Mesenchymal stem cell (in vitro differentiated cells and primary cell): ENCODE measurements around the gene TASOR2.

Experiments
- DNase-seq: peaks from one replicate; pipeline ENCODE4 v3.0.0-alpha.2; 2013
- H2AFZ ChIP-seq: one replicate; pipeline ENCODE4 v1.6.1; 2013; ENCODE audit warnings: low read depth, mild to moderate bottlenecking, control low read depth, inconsistent platforms, low read length, moderate library complexity
- H2AK5ac ChIP-seq: 2 replicates; pipeline ENCODE4 v1.6.1; 2013; ENCODE audit warnings: low read length, moderate library complexity, mild to moderate bottlenecking, inconsistent platforms; ENCODE audit not compliant: severe bottlenecking
- H2BK120ac ChIP-seq: one replicate; pipeline ENCODE4 v1.6.1; 2013; ENCODE audit warnings: low read depth, mild to moderate bottlenecking, inconsistent platforms, low read length, moderate library complexity
- H2BK12ac ChIP-seq, 2 experiments: one replicate each; pipeline ENCODE4 v1.6.1; 2013; ENCODE audit warnings: inconsistent platforms in 2 of 2, low read length in 2 of 2, mild to moderate bottlenecking in 2 of 2, moderate library complexity in 2 of 2, control low read depth in 1 of 2
- H2BK15ac ChIP-seq: one replicate; pipeline ENCODE4 v1.6.1; 2013; ENCODE audit warnings: mild to moderate bottlenecking, low read depth, inconsistent platforms; ENCODE audit not compliant: poor library complexity, severe bottlenecking
- H2BK5ac ChIP-seq: 2 replicates; pipeline ENCODE4 v1.6.1; 2013; ENCODE audit warnings: low read depth, mild to moderate bottlenecking, low read length, control low read depth, inconsistent platforms; ENCODE audit not compliant: poor library complexity, severe bottlenecking
- H3K14ac ChIP-seq, 2 experiments: one replicate each; pipeline ENCODE4 v1.6.1; 2013; ENCODE audit warnings: inconsistent platforms in 2 of 2, low read length in 2 of 2, control low read depth in 1 of 2, mild to moderate bottlenecking in 1 of 2, moderate library complexity in 1 of 2
- H3K18ac ChIP-seq, 2 experiments: one replicate each; pipeline ENCODE4 v1.6.1; 2013; ENCODE audit warnings: inconsistent platforms in 2 of 2, low read length in 2 of 2, control low read depth in 1 of 2, low read depth in 1 of 2, mild to moderate bottlenecking in 1 of 2
- H3K23ac ChIP-seq, 2 experiments: one replicate each; pipeline ENCODE4 v1.6.1; 2013; ENCODE audit warnings: inconsistent platforms in 2 of 2, low read length in 2 of 2, mild to moderate bottlenecking in 2 of 2, moderate library complexity in 2 of 2, control low read depth in 1 of 2
- H3K27ac ChIP-seq: 2 replicates; pipeline ENCODE4 v1.5.1; 2013; ENCODE audit warnings: mild to moderate bottlenecking, moderate library complexity, low read length, control low read depth, inconsistent platforms; ENCODE audit not compliant: poor library complexity, severe bottlenecking
- H3K27me3 ChIP-seq, 2 experiments: 2 replicates each; pipeline versions ENCODE4 v1.6.1 to v1.7.0; 2013; ENCODE audit warnings: low read length in 2 of 2, mild to moderate bottlenecking in 2 of 2, moderate library complexity in 2 of 2, control low read depth in 1 of 2, inconsistent platforms in 1 of 2; ENCODE audit not compliant: control insufficient read depth in 1 of 2, insufficient read depth in 1 of 2
- H3K36me3 ChIP-seq, 2 experiments: 2 replicates each; pipeline versions ENCODE4 v1.6.1 to v1.7.0; 2013; ENCODE audit warnings: low read length in 2 of 2, control low read depth in 1 of 2, inconsistent platforms in 1 of 2, low read depth in 1 of 2, mild to moderate bottlenecking in 1 of 2; ENCODE audit not compliant: insufficient read depth in 2 of 2, control insufficient read depth in 1 of 2
- H3K4ac ChIP-seq, 2 experiments: one replicate each; pipeline ENCODE4 v1.6.1; 2013; ENCODE audit warnings: inconsistent platforms in 2 of 2, low read length in 2 of 2, mild to moderate bottlenecking in 2 of 2, moderate library complexity in 2 of 2, control low read depth in 1 of 2, low read depth in 1 of 2
- H3K4me1 ChIP-seq: 2 replicates; pipeline ENCODE4 v1.6.1; 2013; ENCODE audit warnings: low read depth, low read length, control low read depth; ENCODE audit not compliant: control insufficient read depth, insufficient read depth
- H3K4me2 ChIP-seq: 2 replicates; pipeline ENCODE4 v1.6.1; 2013; ENCODE audit warnings: low read length, mild to moderate bottlenecking, inconsistent platforms; ENCODE audit not compliant: poor library complexity, severe bottlenecking
- H3K4me3 ChIP-seq, 2 experiments: 2 replicates each; pipeline versions ENCODE4 v1.5.1 to v1.7.0; 2013; ENCODE audit warnings: low read length in 2 of 2, mild to moderate bottlenecking in 2 of 2, control low read depth in 1 of 2, low read depth in 1 of 2; ENCODE audit not compliant: insufficient read depth in 1 of 2
- H3K79me1 ChIP-seq: replicated peaks from 2 replicates; pipeline ENCODE4 v1.6.1; 2013; ENCODE audit warnings: mild to moderate bottlenecking, control low read depth, low read length, inconsistent platforms; ENCODE audit not compliant: poor library complexity, severe bottlenecking
- H3K9ac ChIP-seq: 2 replicates; pipeline ENCODE4 v1.7.0; 2013; ENCODE audit warnings: mild to moderate bottlenecking, low read length, moderate library complexity
- H3K9me3 ChIP-seq: 2 replicates; pipeline ENCODE4 v1.7.0; 2013; ENCODE audit warnings: mild to moderate bottlenecking, low read length; ENCODE audit not compliant: control insufficient read depth
- H4K8ac ChIP-seq: one replicate; pipeline ENCODE4 v1.6.1; 2013; ENCODE audit warnings: inconsistent platforms, mild to moderate bottlenecking, low read length, moderate library complexity
- H4K91ac ChIP-seq: one replicate; pipeline ENCODE4 v1.6.1; 2013; ENCODE audit warnings: mild to moderate bottlenecking, low read length, inconsistent platforms
- WGBS: methylation state at CpG from one replicate; pipeline ENCODE4 v1.1.7; 2013; ENCODE audit warnings: mixed read lengths; 5-methylcytosine and 5-hydroxymethylcytosine counted together

Gene TASOR2

GRCh38 chr10:5683065-5683464 is 1.6 kb upstream of the TASOR2 start:
- Histone ChIP-seq H3K4me3 (no peak overlapping the region), H4K91ac (no peak overlapping the region), H3K27me3 (peaks cover 0 to 11% of the 10 kb centered on the region in 2 experiments), H3K4me2 (no peak overlapping the region), H3K9me3 (no peaks in the 10 kb centered on the region), H3K14ac (no peak overlapping the region), H2BK120ac (no peak overlapping the region), H3K23ac (no peak overlapping the region), H2AK5ac (no peak overlapping the region), H2AFZ (no peak overlapping the region), H3K36me3 (no peaks in the 10 kb centered on the region), H3K79me1 (no peaks in the 10 kb centered on the region), H3K4ac (no peak overlapping the region), H3K4me1 (peaks cover 1% of the 10 kb centered on the region), H3K27ac (no peak overlapping the region), H3K18ac (no peak overlapping the region), H3K9ac (no peak overlapping the region), H2BK15ac (no peak overlapping the region), H4K8ac (no peak overlapping the region), H2BK5ac (no peak overlapping the region), H2BK12ac (no peak overlapping the region)
- no peak for DNase-seq
- WGBS, result 100% methylated on average over 2 of the region's 3 CpGs

GRCh38 chr10:5684971-5685763 is 529 bp downstream of the TASOR2 start:
- Histone ChIP-seq H2BK5ac (peak overlapping the region; percentile 11), H3K4me3 (peak overlapping the region; percentile 88 to 92), H4K8ac (peak overlapping the region; percentile 71), H3K4me1 (no peaks in the 10 kb centered on the region), H3K9ac (peak overlapping the region; percentile 86), H2BK15ac (peak overlapping the region; percentile 65), H3K18ac (peak overlapping the region; percentile 67 to 83), H3K9me3 (no peaks in the 10 kb centered on the region), H3K23ac (peak overlapping the region in 1 of 2 experiments; percentile 34), H3K4ac (peak overlapping the region; percentile 47), H3K14ac (peak overlapping the region in 1 of 2 experiments; percentile 61), H3K27ac (peak overlapping the region; percentile 46), H3K36me3 (peaks cover 0 to 5% of the 10 kb centered on the region in 2 experiments), H2BK12ac (peak overlapping the region in 1 of 2 experiments; percentile 49), H3K4me2 (peak overlapping the region; percentile 69), H3K79me1 (peaks cover 3% of the 10 kb centered on the region), H4K91ac (peak overlapping the region; percentile 89), H2AFZ (peak overlapping the region; percentile 91), H2BK120ac (no peak overlapping the region), H3K27me3 (peaks cover 0 to 4% of the 10 kb centered on the region in 2 experiments), H2AK5ac (no peak overlapping the region)
- peak; percentile 85 for DNase-seq
- WGBS, result under 1% methylated on average over 64 of the region's 77 CpGs

DNA sequence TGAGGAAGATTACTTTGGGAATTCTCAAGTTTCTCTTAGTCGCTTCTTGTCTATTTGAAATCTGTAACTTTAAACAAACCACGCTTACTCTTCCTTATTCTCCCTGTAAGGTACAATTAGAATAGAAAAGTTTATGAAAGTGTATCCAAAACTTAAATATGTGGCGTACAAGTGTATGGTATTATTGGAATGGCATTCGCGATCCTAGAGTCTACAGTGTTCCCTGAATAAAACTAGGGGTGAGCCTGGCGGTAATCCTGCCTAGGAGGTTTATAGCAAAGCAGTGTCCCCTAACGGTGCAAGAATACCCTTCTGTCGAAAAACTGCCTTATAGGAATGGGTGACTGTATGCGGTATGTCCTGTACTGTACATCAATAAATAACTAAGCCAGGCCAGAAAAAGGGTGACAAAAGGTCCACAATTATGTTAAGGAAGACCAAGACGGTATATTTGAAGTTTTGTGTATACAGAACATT is 1.2 kb downstream of the TASOR2 start:
- H3K27ac ChIP-seq, result peak overlapping the region; percentile 16
- WGBS, result 31% methylated on average over 7 of the region's 10 CpGs
- H3K4me1 ChIP-seq, result no peaks in the 10 kb centered on the region
- H3K14ac ChIP-seq, result no peak overlapping the region
- peaks cover 3% of the 10 kb centered on the region for H3K79me1 ChIP-seq
- no peak overlapping the region for H2BK120ac ChIP-seq
- H4K8ac ChIP-seq, result no peak overlapping the region
- H3K23ac ChIP-seq, result peak overlapping the region in 1 of 2 experiments; percentile 90
- H3K4ac ChIP-seq, result no peak overlapping the region
- H3K36me3 ChIP-seq, result peaks cover 0 to 5% of the 10 kb centered on the region in 2 experiments
- peak overlapping the region; percentile 92 for H3K4me2 ChIP-seq
- no peak overlapping the region for H4K91ac ChIP-seq
- no peak overlapping the region for H2AFZ ChIP-seq
- H3K9ac ChIP-seq, result peak overlapping the region; percentile 86
- H2BK15ac ChIP-seq, result no peak overlapping the region
- H2BK5ac ChIP-seq, result no peak overlapping the region
- peaks cover 0 to 4% of the 10 kb centered on the region in 2 experiments for H3K27me3 ChIP-seq
- H2BK12ac ChIP-seq, result no peak overlapping the region
- H3K18ac ChIP-seq, result no peak overlapping the region
- no peak overlapping the region for H2AK5ac ChIP-seq
- H3K4me3 ChIP-seq, result peak overlapping the region in 1 of 2 experiments; percentile 92
- peak; percentile 48 for DNase-seq
- H3K9me3 ChIP-seq, result no peaks in the 10 kb centered on the region

DNA sequence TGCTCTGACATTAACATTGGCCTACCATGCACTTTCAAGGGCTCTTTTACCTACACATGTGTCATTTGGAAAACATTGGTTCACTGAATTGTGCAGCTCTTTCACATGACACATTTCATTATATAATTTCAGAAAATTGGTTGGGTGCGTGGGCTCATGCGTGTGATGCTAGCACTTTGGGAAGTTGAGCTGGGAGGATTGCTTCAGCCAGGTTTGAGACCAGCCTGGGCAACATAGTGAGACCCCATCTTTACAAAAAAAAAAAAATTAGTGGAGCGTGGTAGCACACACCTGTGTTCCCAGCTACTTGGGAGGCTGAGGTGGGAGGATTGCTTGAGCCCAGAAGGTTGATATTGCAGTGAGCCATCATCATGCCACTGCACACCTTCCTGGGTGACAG is 3.9 kb downstream of the TASOR2 start:
- no peak overlapping the region for H2BK5ac ChIP-seq
- DNase-seq, result no peak
- H3K4ac ChIP-seq, result no peak overlapping the region
- 97% methylated on average over 3 of the region's 3 CpGs for WGBS
- no peak overlapping the region for H4K91ac ChIP-seq
- no peak overlapping the region for H2BK15ac ChIP-seq
- H2BK12ac ChIP-seq, result no peak overlapping the region
- no peak overlapping the region for H3K4me3 ChIP-seq
- no peak overlapping the region for H3K14ac ChIP-seq
- no peak overlapping the region for H4K8ac ChIP-seq
- H3K18ac ChIP-seq, result no peak overlapping the region
- peaks cover 10% of the 10 kb centered on the region for H3K4me1 ChIP-seq
- H2AK5ac ChIP-seq, result no peak overlapping the region
- H3K27ac ChIP-seq, result no peak overlapping the region
- H3K9me3 ChIP-seq, result no peaks in the 10 kb centered on the region
- H3K9ac ChIP-seq, result no peak overlapping the region
- peaks cover 0 to 5% of the 10 kb centered on the region in 2 experiments for H3K36me3 ChIP-seq
- H3K4me2 ChIP-seq, result no peak overlapping the region
- no peak overlapping the region for H3K23ac ChIP-seq
- no peak overlapping the region for H2AFZ ChIP-seq
- peaks cover 5% of the 10 kb centered on the region for H3K79me1 ChIP-seq
- H3K27me3 ChIP-seq, result no peaks in the 10 kb centered on the region
- no peak overlapping the region for H2BK120ac ChIP-seq
